Esophagus squamous epithelium (tissue), 4 donors: ENCODE results near the gene DAB2.

ENCODE experiments used
- POLR2A ChIP-seq, 4 donors: fragments of 450-650 bp; IDR thresholded peaks; one replicate each; pipeline ENCODE4 v1.6.1; 2017; ENCODE audit warnings: antibody characterized with exemption in 4 of 4, mild to moderate bottlenecking in 4 of 4, moderate library complexity in 3 of 4
- TF ChIP-seq, protein P1 (sequence below), 6 experiments: fragments of 450-650 bp in 4 of 6; fragments of 200-600 bp in 2 of 6; sonication (generic) in 2 of 6; IDR thresholded peaks; one replicate each; pipeline ENCODE4 v1.5.1; 2016 to 2019; ENCODE audit warnings: antibody characterized with exemption in 6 of 6, mild to moderate bottlenecking in 4 of 6, moderate library complexity in 4 of 6

DNA sequence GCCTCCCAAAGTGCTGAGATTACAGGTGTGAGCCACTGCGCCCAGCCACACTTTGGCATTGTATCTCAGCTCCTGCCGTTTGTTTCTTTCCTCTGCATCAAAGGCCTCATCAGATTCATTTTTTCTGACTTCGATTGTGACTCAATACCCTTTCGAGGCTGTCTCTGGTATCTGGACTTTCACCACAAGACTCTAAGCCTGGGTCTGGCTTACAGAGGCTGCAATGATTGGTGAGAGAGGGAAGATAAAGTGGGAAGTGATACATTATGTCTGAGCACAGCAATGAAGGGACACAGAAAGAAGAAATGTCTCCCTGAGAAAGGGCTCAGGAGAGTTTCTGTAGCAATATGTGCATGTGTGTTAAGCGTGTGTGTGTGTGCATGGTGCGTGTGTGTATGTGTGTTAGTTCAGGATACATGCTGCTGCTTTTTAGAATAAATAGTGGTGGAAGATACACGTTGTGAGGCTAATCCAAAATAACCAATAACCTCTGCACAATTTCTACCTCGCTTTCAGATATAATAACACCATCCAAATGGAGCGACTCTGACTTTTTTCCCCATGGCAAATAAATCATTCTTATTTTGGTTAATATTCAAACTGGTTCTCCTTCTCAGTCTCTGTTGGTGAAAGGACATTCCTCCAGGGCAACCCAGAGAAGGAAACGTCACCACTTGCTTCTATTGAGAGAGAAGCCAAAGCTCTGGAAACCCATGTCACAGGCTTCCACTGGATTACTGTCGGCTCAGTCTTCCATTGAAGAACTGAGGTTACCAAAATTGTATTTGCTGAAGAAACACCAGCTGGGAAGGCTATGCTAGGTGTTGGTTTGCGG lies 8.1 kb upstream of the DAB2 start:
- TF ChIP-seq, protein P1, sequence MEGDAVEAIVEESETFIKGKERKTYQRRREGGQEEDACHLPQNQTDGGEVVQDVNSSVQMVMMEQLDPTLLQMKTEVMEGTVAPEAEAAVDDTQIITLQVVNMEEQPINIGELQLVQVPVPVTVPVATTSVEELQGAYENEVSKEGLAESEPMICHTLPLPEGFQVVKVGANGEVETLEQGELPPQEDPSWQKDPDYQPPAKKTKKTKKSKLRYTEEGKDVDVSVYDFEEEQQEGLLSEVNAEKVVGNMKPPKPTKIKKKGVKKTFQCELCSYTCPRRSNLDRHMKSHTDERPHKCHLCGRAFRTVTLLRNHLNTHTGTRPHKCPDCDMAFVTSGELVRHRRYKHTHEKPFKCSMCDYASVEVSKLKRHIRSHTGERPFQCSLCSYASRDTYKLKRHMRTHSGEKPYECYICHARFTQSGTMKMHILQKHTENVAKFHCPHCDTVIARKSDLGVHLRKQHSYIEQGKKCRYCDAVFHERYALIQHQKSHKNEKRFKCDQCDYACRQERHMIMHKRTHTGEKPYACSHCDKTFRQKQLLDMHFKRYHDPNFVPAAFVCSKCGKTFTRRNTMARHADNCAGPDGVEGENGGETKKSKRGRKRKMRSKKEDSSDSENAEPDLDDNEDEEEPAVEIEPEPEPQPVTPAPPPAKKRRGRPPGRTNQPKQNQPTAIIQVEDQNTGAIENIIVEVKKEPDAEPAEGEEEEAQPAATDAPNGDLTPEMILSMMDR (IDR thresholded peaks at IDR 0.05): no peak
- TF ChIP-seq POLR2A (IDR thresholded peaks at IDR 0.05): no peak
